ENCODE results near the gene TMEM169. TPM values are rescaled to one million over a fixed set of nuclear protein-coding genes. Genes with fewer than 3 reads are reported as not detected.
A peak's percentile ranks its signal among the peaks of the same experiment; 100 is the strongest.

The TMEM169 gene
- total and polyA plus RNA-seq, 10 of the 15 experiments (the other 5 are each of a cell fraction or from before 2014, with no cell fraction given), result 0.23 to 3.2 (median 2.3) TPM

- Histone ChIP-seq H3K4me3 (no peak overlapping the region), H3K9me3 (replicated peaks; ENCODE audit: control insufficient read depth, insufficient read depth, low read length) (no peaks in the 10 kb centered on the region), H3K27ac (ENCODE audit: control insufficient read depth, insufficient read depth) (no peak overlapping the region), H3K36me3 (ENCODE audit: control insufficient read depth in 2 of 2, insufficient read depth in 2 of 2, low read length in 1 of 2) (peaks cover 6 to 46% of the 10 kb centered on the region in 2 experiments), H3K9ac (ENCODE audit: control insufficient read depth, insufficient read depth, low read length) (no peak overlapping the region), H2AFZ (ENCODE audit: control insufficient read depth, low read depth, low read length) (no peak overlapping the region), H3K4me2 (ENCODE audit: control insufficient read depth, insufficient read depth) (peak overlapping the region; percentile 2; the same call in 1 of the 2 replicates), H4K20me1 (ENCODE audit: control insufficient read depth, insufficient read depth) (no peaks in the 10 kb centered on the region), H3K4me1 (ENCODE audit: control insufficient read depth, insufficient read depth, low read length) (peaks cover 13% of the 10 kb centered on the region), H3K27me3 (replicated peaks in 1 of 2; ENCODE audit: control insufficient read depth in 2 of 2, insufficient read depth in 2 of 2, low read length in 1 of 2) (no peaks in the 10 kb centered on the region), H3K79me2 (ENCODE audit: control insufficient read depth, insufficient read depth, low read length) (peaks cover 67% of the 10 kb centered on the region)
- BruUV-seq (replicated peaks), result no TSS peak
- in situ Hi-C loops (cut with MboI), result no loop called here
- TF ChIP-seq, protein P1, sequence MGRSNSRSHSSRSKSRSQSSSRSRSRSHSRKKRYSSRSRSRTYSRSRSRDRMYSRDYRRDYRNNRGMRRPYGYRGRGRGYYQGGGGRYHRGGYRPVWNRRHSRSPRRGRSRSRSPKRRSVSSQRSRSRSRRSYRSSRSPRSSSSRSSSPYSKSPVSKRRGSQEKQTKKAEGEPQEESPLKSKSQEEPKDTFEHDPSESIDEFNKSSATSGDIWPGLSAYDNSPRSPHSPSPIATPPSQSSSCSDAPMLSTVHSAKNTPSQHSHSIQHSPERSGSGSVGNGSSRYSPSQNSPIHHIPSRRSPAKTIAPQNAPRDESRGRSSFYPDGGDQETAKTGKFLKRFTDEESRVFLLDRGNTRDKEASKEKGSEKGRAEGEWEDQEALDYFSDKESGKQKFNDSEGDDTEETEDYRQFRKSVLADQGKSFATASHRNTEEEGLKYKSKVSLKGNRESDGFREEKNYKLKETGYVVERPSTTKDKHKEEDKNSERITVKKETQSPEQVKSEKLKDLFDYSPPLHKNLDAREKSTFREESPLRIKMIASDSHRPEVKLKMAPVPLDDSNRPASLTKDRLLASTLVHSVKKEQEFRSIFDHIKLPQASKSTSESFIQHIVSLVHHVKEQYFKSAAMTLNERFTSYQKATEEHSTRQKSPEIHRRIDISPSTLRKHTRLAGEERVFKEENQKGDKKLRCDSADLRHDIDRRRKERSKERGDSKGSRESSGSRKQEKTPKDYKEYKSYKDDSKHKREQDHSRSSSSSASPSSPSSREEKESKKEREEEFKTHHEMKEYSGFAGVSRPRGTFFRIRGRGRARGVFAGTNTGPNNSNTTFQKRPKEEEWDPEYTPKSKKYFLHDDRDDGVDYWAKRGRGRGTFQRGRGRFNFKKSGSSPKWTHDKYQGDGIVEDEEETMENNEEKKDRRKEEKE (IDR thresholded peaks at IDR 0.05), result no peak
- no peak for TF ChIP-seq ZNF622 (IDR thresholded peaks at IDR 0.05)
- TF ChIP-seq FOS (IDR thresholded peaks at IDR 0.05; ENCODE audit: borderline replicate concordance, extremely low read depth, insufficient read length), result no peak
- no peak for TF ChIP-seq REST (IDR thresholded peaks at IDR 0.05; ENCODE audit: low read depth, low read length)
- TF ChIP-seq WRNIP1 (IDR thresholded peaks at IDR 0.05; ENCODE audit: borderline replicate concordance, low read depth, low read length), result no peak
- ATAC-seq, result no peak
- ChIA-PET SMC1A (ENCODE audit: uncharacterized antibody, unreplicated experiment) (interaction anchor here (0.6 to 2.3 kb wide), 6 partner anchors 13 to 725 kb away, joined by 3 to 10 read pairs (median 4); no protein-coding TSS in a partner anchor), POLR2A (interaction anchor here (0.7 to 1.3 kb wide), 3 partner anchors 9 to 95 kb away, joined by 3 read pairs; no protein-coding TSS in a partner anchor), CTCF (interaction anchor here (0.5 to 4.8 kb wide), 3 partner anchors 8 to 43 kb away, joined by 3 to 19 read pairs (median 18); partner anchors contain the start of gene XRCC5), RAD21 (ENCODE audit: unreplicated experiment) (interaction anchor here (0.7 to 0.8 kb wide), 2 partner anchors 9 to 168 kb away, joined by 3 read pairs; partner anchors contain the start of gene XRCC5)
- no peak for FAIRE-seq
- intact Hi-C loops (cut with micrococcal nuclease; ENCODE audit: unreplicated experiment), result loop anchor here (10.0 kb wide), 3 partner anchors 163 to 547 kb away; no protein-coding TSS in a partner anchor
- 66% methylated on average over 4 of the region's 4 CpGs for WGBS (ENCODE audit: insufficient coverage, insufficient replicate concordance, low lambda C conversion rate, missing lambda C conversion rate)
- no peak for DNase-seq (ENCODE audit: low read depth, low spot score)
Measured at GRCh38 chr2:216117561-216118340, 36.0 kb downstream of the TMEM169 start.
